Memory B cell (primary cell): ENCODE measurements around the gene CHD5.

Experiments
- ATAC-seq: fragments of 150-1000 bp; cut with Tn5 transposase; 2 replicates; pipeline ENCODE4 v1.10.0; 2021; ENCODE audit warnings: low read depth, mild to moderate bottlenecking, moderate library complexity
- DNase-seq, 2 donors: peaks; one replicate each; pipeline ENCODE4 v3.0.0; 2022; ENCODE audit warnings: low spot score in 2 of 2
- H3K27ac Mint-ChIP-seq: one replicate; pipeline ENCODE4 v1.8.0; 2022; ENCODE audit warnings: mild to moderate bottlenecking, moderate library complexity, mixed read lengths
- H3K27me3 Mint-ChIP-seq: one replicate; pipeline ENCODE4 v1.8.0; 2022; ENCODE audit warnings: mixed read lengths
- H3K36me3 Mint-ChIP-seq: one replicate; pipeline ENCODE4 v1.8.0; 2022; ENCODE audit warnings: mild to moderate bottlenecking, mixed read lengths
- H3K4me1 Mint-ChIP-seq: one replicate; pipeline ENCODE4 v1.8.0; 2022; ENCODE audit warnings: mixed read lengths
- H3K4me3 Mint-ChIP-seq: one replicate; pipeline ENCODE4 v1.8.0; 2022; ENCODE audit warnings: mild to moderate bottlenecking, moderate library complexity, mixed read lengths
- H3K9me3 Mint-ChIP-seq: one replicate; pipeline ENCODE4 v1.8.0; 2022; ENCODE audit warnings: mixed read lengths

CHD5 gene

DNA sequence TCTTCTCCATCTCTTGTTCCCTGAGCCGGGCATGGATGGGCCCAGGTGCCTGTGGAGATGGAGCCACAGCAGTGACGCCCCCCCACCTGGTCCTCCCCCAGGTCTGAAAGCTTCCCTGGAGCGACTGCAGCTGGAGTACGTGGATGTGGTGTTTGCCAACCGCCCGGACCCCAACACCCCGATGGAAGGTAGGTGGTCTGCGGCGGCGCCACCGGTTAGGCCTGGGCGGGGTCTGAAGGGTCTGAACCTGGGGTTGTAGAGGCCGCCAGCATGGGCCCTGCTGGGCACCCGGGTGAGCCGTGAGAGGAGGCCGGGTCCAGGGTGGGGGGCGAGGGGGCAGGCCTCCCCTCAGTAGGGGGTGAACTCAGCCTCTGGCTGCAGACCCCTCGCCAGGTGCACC, 89.8 kb downstream of the CHD5 start:
- H3K9me3 Mint-ChIP-seq: no peaks in the 10 kb centered on the region
- H3K36me3 Mint-ChIP-seq: peaks cover 14% of the 10 kb centered on the region
- ATAC-seq: no peak
- H3K4me3 Mint-ChIP-seq: no peak overlapping the region
- H3K27ac Mint-ChIP-seq: no peak overlapping the region
- H3K27me3 Mint-ChIP-seq: no peaks in the 10 kb centered on the region
- no peak for DNase-seq
- H3K4me1 Mint-ChIP-seq: no peaks in the 10 kb centered on the region

DNA sequence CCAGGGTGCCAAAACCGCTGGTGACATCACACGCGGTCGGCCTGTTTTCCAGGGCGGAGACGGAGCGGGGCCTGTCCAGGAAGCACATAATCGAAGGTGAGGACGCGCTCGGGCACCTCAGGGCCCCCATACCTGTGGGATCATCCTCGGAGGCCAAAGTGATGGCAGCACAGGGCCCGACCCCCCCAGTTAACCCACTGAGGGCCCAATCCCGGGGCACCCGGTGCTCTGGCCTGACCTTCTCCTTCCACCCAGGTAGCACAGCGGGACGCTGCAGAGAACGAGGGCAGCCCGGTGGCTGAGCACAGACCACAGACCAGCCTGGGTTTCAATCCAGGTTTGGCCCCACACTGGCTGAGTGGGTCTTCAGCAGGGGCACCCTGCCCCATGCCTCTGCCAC, 91.2 kb downstream of the CHD5 start:
- H3K27ac Mint-ChIP-seq: no peak overlapping the region
- DNase-seq (no peak), ATAC-seq (no peak)
- H3K4me1 Mint-ChIP-seq: no peaks in the 10 kb centered on the region
- no peak overlapping the region for H3K4me3 Mint-ChIP-seq
- no peaks in the 10 kb centered on the region for H3K27me3 Mint-ChIP-seq
- H3K9me3 Mint-ChIP-seq: no peaks in the 10 kb centered on the region
- peaks cover 13% of the 10 kb centered on the region for H3K36me3 Mint-ChIP-seq

DNA sequence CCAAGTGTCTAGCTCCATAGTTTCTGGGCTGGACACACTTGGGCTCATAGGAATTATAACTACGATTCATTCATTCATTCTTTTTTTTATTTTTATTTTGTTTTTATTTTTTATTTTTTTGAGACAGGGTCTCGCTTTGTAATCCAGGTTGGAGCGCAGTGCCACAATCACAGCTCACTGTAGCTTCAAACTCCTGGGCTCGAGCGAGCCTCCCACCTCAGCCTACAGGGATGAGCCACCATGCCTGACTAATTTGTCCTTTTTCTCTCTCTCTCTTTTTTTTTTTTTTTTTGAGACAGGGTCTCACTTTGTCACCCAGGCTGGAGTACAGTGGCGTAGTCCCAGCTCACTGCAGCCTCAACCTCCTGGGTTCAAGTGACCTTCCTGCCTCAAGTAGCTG, 92.2 kb downstream of the CHD5 start:
- H3K4me1 Mint-ChIP-seq: no peaks in the 10 kb centered on the region
- no peak overlapping the region for H3K27ac Mint-ChIP-seq
- H3K9me3 Mint-ChIP-seq: no peaks in the 10 kb centered on the region
- no peaks in the 10 kb centered on the region for H3K27me3 Mint-ChIP-seq
- DNase-seq (no peak), ATAC-seq (no peak)
- H3K36me3 Mint-ChIP-seq: peaks cover 13% of the 10 kb centered on the region
- no peak overlapping the region for H3K4me3 Mint-ChIP-seq

DNA sequence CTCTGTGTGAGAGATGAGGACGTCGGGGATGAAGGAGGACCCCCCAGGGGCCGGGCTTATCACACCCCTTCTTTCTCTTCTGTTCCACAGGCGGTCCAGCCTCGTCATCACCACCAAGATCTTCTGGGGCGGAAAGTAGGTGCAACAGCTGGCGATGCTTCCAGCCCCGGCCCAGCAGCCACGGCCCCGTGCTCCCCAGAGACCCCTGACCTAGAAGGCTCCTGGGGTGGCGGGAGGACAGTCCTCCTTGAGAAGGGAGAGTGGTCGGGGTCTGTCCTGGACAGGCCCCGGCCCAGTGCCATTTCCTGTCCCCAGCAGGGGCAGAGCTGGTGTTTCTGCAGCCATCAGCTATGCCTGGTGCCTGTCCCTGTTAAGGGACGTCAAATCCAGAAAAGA, 92.7 kb downstream of the CHD5 start:
- peaks cover 13% of the 10 kb centered on the region for H3K36me3 Mint-ChIP-seq
- H3K27ac Mint-ChIP-seq: no peak overlapping the region
- H3K9me3 Mint-ChIP-seq: no peaks in the 10 kb centered on the region
- H3K27me3 Mint-ChIP-seq: no peaks in the 10 kb centered on the region
- no peak for ATAC-seq
- no peaks in the 10 kb centered on the region for H3K4me1 Mint-ChIP-seq
- DNase-seq: no peak
- H3K4me3 Mint-ChIP-seq: no peak overlapping the region

DNA sequence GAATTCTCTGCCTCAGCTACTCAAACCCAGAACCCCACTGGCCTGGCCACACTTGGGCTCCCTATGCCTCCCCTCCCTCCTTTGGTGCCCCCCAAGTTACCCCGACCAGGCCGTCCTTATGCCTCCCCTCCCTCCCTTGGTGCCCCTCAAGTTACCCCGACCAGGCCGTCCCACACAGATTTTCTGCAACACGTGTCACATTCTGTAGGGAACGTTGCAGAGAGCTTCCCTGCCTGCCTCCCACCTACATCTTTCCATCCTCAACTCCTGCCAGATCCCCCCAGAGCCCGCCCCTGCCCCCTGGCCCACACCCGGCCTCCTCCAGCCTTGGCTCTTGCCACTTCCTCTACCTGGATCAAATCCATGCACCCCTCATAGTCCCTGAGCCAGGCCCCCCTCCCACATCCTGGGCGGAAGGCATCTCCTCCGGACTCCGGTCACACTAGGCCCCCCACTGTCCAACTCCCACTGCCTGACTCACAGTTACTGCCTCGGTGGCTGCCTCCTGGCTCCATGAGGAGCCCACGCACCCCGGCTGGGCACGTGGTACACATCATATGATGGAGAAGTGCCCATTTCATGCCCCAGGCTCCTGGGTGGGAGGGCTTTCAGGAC, 93.3 kb downstream of the CHD5 start:
- DNase-seq (no peak), ATAC-seq (no peak)
- no peaks in the 10 kb centered on the region for H3K27me3 Mint-ChIP-seq
- H3K4me3 Mint-ChIP-seq: no peak overlapping the region
- H3K4me1 Mint-ChIP-seq: no peaks in the 10 kb centered on the region
- no peak overlapping the region for H3K27ac Mint-ChIP-seq
- peaks cover 13% of the 10 kb centered on the region for H3K36me3 Mint-ChIP-seq
- no peaks in the 10 kb centered on the region for H3K9me3 Mint-ChIP-seq

DNA sequence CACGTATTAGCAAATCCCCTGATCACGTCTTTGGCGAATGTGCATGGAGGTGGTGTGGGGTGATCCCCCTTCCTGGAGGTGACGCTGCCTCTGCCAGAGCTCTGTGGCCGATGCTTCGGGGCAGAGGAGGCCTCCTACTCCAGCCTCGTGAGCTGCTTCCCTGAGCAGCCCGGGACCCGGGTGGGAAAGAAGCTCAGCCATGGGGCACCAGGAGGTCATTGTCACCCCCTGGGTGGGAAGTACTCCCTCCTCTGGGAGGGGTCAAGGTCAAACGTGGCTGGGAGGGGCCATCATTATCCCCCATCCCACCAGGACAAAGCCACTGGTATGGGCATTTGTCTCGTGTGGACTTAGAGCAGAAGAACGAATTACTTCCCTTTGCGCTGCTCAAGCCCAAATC, 93.8 kb downstream of the CHD5 start:
- Mint-ChIP-seq H3K4me3 (no peak overlapping the region), H3K27me3 (no peaks in the 10 kb centered on the region), H3K9me3 (no peaks in the 10 kb centered on the region), H3K27ac (no peak overlapping the region), H3K36me3 (peaks cover 15% of the 10 kb centered on the region), H3K4me1 (no peaks in the 10 kb centered on the region)
- no peak for ATAC-seq
- DNase-seq: no peak

DNA sequence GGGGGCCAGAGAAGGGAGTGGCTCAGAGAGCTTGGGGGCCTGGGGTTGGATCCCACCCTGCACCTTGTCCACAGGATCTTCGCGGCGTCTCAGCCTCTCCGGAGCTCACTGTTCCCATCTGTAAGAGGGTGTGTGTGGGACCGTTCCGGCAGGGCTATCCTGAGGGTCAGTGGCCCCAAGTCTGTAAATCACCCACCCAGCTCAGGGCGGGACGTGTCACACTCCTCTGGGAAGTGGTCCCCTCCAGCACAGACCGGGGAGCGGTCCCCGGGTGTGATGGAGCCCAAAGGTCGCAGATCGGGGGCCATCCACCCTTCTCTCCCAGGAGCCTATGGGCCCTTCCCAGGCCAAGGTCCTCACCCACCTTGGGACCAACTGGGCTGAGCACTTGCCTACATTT, 94.5 kb downstream of the CHD5 start:
- no peaks in the 10 kb centered on the region for H3K4me1 Mint-ChIP-seq
- peaks cover 13% of the 10 kb centered on the region for H3K36me3 Mint-ChIP-seq
- H3K27ac Mint-ChIP-seq: no peak overlapping the region

DNA sequence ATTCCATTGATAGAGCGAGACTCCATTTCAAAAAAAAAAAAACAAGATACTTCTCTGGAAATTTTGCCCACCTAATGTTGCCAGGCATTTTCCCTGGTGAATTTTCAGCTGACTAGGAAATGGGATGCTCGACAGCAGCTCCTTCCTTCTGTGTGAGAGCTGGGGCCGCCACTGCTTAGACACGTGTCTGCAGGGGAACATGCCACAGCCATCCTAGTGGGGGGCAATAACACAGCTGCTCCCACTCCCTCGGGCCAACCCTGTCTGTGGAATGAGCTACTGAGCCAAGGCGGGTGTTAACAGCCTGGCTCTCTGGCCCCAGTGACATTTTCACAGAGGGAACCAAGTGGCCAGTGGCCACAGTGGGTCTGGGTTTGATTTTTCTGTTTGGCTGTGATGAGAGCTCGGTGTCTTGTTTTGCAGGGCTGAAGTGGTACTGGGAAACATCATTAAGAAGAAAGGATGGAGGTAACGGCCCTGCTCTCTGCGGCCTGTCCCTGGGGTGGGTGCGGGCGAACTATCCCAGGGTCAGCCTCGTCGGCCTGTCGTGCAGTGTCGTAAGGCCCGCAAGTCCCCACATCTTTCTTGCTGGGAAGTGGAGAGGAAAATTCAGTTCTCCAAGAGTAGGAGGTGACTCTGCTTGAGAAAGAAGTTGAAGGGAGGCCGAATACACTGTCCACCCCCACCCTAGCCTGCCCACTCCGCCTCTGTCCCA, 95.2 kb downstream of the CHD5 start:
- no peaks in the 10 kb centered on the region for H3K9me3 Mint-ChIP-seq
- no peaks in the 10 kb centered on the region for H3K4me1 Mint-ChIP-seq
- ATAC-seq (no peak), DNase-seq (no peak)
- H3K4me3 Mint-ChIP-seq: no peak overlapping the region
- no peak overlapping the region for H3K27ac Mint-ChIP-seq
- peaks cover 14% of the 10 kb centered on the region for H3K36me3 Mint-ChIP-seq
- no peaks in the 10 kb centered on the region for H3K27me3 Mint-ChIP-seq

More for the DNA sequence above, 94.5 kb downstream of the CHD5 start:
- ATAC-seq (no peak), DNase-seq (no peak)
- Mint-ChIP-seq H3K9me3 (no peaks in the 10 kb centered on the region), H3K4me3 (no peak overlapping the region), H3K27me3 (no peaks in the 10 kb centered on the region)

DNA sequence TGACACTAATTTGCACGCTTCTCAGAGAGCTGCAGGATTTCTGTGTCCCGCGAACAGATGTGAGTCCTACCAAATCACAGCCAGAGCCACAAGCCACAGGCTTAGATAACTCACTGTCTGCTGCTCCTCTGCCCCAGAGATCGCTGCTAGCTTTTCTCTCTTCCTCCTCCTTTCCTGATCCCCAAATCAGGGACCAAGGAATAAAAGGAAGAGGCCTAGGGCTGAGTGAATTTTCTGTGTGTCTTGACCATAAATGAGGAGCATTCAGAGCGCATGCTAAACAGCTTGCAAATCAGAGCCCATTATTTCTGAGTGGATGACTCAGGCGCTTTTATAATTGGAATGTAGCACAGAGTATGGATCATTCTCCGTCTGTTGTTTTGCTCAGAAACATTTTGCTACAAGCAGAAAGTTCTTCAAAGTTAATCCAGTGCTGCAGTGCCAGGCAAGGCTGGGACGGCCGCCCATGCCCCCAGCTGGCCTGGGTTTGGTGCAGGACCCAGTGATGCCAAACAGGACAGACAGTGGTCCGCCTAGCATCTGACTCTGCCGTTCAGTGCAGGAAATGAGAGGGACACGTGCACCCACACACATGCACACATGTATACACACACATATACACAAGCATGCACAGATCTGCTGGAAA, 96.2 kb downstream of the CHD5 start:
- no peaks in the 10 kb centered on the region for H3K9me3 Mint-ChIP-seq
- H3K27me3 Mint-ChIP-seq: no peaks in the 10 kb centered on the region
- no peak overlapping the region for H3K27ac Mint-ChIP-seq
- DNase-seq (no peak), ATAC-seq (no peak)
- no peak overlapping the region for H3K4me3 Mint-ChIP-seq
- H3K36me3 Mint-ChIP-seq: peaks cover 19% of the 10 kb centered on the region
- H3K4me1 Mint-ChIP-seq: no peaks in the 10 kb centered on the region

DNA sequence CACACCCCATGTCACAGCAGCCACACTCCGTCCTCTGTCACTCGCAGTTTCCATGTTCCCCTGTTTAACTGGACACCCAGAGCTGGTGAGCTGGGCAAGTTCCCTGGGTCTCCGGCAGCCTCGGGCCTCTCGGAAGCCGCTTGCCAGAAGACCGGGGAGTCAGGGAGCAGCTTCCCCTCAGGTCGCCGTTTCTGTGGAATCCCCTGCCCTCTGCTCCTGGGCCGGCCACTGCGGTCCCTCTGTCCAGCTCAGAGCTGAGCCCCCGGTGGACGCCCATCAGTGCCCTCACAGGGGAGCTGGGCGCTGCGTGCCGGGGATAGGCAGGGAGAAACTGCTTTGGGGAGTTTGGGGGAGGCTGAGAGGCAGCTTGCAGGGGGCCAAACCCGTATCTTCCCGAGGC, 96.7 kb downstream of the CHD5 start:
- H3K9me3 Mint-ChIP-seq: no peaks in the 10 kb centered on the region
- no peak for DNase-seq
- ATAC-seq: no peak
- peaks cover 21% of the 10 kb centered on the region for H3K36me3 Mint-ChIP-seq
- no peak overlapping the region for H3K27ac Mint-ChIP-seq
- H3K4me1 Mint-ChIP-seq: no peaks in the 10 kb centered on the region
- no peak overlapping the region for H3K4me3 Mint-ChIP-seq
- no peaks in the 10 kb centered on the region for H3K27me3 Mint-ChIP-seq

DNA sequence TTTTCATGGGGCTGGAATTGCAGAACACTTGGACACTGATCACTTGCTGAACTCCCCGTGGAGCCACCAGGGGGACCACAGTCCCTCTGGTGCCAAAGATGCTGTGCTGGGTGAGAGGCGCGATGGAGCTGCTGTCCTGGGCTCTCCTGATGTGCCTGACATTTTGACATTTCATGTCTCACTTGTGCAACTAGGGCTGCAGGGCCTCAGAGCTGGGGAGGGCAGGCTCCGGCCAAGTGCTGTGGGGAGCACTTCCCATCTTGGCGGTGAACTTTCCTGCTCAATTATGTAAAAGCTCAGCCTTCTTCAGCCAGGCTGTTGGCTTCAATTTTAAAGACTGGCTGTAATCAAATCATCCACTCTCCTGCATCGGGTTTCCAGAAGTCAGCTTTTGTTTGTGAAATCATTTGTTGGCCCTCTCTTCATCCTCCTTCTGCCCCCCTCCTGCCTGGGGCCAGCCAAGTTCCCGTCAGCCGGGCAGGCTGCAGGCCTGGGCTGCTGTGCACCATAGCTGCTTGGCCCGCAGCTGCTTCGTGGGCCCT, 97.6 kb downstream of the CHD5 start:
- ATAC-seq: no peak
- peaks cover 23% of the 10 kb centered on the region for H3K36me3 Mint-ChIP-seq

DNA sequence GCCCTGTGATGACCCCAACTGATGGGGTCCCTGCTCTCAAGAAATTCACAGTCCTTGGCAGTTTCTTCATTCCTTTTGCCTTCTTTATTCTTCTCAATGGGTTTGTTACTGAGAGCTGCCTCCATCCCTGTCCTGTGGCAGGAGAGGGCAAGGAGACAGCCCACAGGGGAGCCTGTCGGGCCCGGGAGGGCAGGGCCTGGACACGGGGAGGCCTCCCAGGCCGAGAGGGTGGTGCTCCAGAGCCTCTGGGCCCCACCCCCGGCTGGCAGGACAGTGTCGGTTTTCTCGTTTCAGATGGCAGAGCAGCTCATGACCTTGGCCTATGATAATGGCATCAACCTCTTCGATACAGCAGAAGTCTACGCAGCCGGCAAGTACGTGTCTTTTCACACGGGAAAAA, 98.2 kb downstream of the CHD5 start:
- H3K36me3 Mint-ChIP-seq: peaks cover 22% of the 10 kb centered on the region
- no peak for DNase-seq
- no peaks in the 10 kb centered on the region for H3K4me1 Mint-ChIP-seq
- H3K9me3 Mint-ChIP-seq: no peaks in the 10 kb centered on the region
- H3K27ac Mint-ChIP-seq: peak overlapping the region; percentile 55
- no peak for ATAC-seq
- H3K4me3 Mint-ChIP-seq: no peak overlapping the region
- no peaks in the 10 kb centered on the region for H3K27me3 Mint-ChIP-seq

More for the DNA sequence above, 97.6 kb downstream of the CHD5 start:
- no peaks in the 10 kb centered on the region for H3K4me1 Mint-ChIP-seq
- DNase-seq: no peak
- H3K9me3 Mint-ChIP-seq: no peaks in the 10 kb centered on the region
- no peaks in the 10 kb centered on the region for H3K27me3 Mint-ChIP-seq
- H3K27ac Mint-ChIP-seq: no peak overlapping the region
- H3K4me3 Mint-ChIP-seq: no peak overlapping the region

DNA sequence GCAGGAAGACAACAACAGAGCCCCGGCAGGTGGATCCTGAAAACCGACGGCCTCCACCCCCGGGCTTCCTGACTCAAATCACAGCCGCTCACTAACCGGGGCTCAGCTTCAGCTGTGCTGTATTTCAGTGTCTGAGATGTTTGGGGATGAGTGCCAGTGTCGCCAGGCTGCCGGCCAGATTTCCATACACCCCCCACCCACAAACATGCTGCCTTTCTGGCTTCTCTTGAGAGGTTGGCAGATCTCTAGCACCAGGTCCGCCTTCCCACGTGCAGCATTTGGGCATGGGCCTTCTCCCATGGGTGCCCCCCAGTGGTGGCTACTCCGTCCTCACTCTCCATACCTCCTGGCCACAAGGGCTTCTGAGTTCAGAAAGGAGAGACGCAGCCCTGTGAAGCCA, 99.7 kb downstream of the CHD5 start:
- DNase-seq (no peak), ATAC-seq (no peak)
- Mint-ChIP-seq H3K27ac (no peak overlapping the region), H3K9me3 (no peaks in the 10 kb centered on the region), H3K4me1 (no peaks in the 10 kb centered on the region), H3K4me3 (no peak overlapping the region), H3K27me3 (no peaks in the 10 kb centered on the region), H3K36me3 (peaks cover 27% of the 10 kb centered on the region)

DNA sequence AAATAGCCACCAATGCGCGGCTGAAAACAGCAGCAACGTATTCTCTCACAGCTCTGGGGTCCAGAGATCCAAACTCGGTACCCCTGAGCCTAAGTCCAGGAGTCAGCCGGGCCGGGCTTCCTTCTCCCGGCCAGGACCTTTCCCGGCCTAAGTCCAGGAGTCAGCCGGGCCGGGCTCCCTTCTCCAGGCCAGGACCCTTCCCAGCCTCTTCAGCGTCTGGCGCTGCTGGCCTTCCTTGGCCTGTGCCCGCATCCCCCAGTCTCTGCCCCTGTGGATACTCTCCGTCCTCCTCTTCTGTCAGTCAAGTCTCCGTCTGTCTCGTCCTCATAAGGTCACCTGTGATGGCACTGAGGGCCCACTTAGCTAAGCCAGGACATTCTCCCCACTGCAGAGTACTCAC, 102.2 kb downstream of the CHD5 start:
- no peak for ATAC-seq
- peaks cover 28% of the 10 kb centered on the region for H3K36me3 Mint-ChIP-seq
- no peak overlapping the region for H3K27ac Mint-ChIP-seq

More for the DNA sequence above, 102.2 kb downstream of the CHD5 start:
- no peaks in the 10 kb centered on the region for H3K4me1 Mint-ChIP-seq
- DNase-seq: no peak
- H3K27me3 Mint-ChIP-seq: no peaks in the 10 kb centered on the region
- H3K9me3 Mint-ChIP-seq: no peaks in the 10 kb centered on the region
- H3K4me3 Mint-ChIP-seq: no peak overlapping the region
